ENCODE results near the gene LDHAL6B.
A peak's percentile ranks its signal among the peaks of the same experiment; 100 is the strongest.

The LDHAL6B gene

DNA sequence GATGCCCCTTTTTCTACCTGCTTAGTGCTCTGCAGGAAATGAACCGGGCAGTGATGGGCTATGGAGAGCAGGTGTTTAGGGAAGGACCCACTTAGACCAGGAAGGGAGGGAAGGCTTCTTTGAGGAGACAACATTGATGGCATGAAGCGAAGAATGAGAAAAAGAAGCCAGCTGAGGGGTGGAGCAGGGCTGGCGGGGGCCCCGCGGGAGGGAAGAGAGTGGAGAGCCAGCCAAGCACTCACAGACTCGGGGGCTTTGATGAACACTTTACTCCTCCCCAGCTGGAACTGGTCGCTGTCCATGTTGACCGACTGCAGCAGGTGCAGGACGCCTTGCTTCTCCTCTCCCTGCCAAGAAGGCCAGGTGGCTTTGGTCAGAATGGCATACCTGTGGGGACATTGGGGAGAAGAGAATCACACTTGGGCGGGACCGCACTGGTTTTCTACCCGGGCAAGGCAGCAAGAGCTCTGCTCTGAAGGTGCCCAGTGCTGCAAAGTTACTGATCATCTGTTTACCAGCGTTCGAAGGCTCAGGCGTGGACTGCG, 28.4 kb upstream of the LDHAL6B start:
- peak; percentile 63 for DNase-seq

DNA sequence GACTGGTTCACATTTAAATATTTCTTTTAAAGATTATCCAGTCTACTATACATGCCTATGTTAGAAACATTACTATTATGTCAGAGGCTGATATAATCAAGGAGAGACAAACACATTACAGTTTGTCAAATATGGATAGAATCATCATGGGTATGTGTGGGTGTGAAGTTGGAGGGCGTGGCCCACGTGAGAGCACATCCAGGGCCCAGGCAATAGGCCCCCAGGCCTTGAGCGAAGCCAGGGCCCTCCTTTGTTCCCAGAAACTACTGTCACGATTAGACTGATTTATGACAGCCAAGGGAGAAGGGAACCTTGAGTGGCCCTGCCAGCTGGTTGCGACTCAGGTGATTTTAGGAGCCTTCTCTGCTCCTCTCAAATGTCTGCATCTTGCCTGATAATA, 26.9 kb upstream of the LDHAL6B start:
- DNase-seq, result no peak

DNA sequence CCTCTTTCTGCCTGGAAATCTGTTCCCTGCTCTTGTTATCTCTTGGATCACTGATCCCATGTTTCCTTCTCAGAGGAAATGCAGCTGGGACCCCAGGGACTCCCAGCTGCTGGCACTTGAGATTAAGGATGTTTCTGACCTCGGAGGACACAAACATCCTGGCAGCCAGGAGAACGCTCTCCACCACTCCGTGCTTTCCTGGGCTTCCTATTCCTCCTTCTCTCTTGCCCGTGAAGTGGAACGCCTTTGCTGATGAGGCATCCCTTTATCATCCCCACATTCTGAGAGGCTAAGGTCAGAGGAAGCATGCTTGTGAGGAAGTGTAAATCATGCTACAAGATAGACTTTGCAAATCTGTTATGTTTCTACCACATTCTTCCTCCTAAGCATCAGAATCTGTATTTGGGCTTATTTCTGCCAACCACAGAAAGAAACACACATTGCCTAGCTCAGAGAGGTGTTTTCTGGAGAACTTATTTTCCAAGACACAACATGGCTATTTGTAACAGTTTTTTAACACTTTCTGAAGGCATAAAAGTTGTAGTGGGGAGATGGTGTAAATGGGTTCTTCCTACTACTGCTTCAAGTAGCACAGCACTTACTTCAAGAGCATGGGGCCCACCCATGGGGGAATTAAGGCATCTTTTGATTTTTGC, 25.6 kb upstream of the LDHAL6B start:
- DNase-seq, result no peak

DNA sequence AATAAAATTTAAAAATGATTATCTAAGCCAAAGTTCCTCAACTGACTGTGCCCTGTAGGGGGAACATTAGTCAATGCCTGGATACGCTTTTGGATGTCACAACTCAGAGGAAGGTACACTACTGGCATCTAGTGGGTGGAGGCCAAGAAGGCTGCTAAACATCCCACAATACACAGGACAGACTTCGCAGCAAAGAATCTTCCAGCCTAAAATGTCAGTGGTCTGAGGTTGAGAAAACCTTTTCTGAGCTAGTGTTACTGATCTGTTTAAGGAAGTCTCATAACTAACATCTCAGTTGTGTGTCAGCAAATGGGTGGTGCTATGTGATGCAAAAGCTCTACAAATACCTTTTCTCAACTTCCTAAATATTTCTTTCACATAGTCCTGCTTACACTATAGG, 20.9 kb upstream of the LDHAL6B start:
- no peak for DNase-seq

DNA sequence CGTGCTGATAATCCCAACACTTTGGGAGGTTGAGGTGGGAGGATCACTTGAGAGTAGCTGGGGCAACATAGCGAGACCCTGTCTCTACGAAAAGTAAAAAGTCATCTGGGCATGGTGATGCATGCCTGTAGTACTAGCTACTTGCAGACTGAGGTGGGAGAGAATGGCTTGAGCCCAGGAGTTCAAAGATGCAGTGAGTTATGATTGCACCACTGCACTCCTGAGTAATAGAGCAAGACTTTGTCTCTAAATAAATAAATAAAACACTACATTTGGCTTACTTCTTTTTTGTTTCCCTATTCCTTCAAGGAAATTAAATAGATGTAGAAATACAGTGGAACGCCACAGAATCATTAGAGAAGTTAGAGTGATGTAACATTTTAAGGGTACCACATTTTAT, 20.1 kb upstream of the LDHAL6B start:
- DNase-seq, result no peak

DNA sequence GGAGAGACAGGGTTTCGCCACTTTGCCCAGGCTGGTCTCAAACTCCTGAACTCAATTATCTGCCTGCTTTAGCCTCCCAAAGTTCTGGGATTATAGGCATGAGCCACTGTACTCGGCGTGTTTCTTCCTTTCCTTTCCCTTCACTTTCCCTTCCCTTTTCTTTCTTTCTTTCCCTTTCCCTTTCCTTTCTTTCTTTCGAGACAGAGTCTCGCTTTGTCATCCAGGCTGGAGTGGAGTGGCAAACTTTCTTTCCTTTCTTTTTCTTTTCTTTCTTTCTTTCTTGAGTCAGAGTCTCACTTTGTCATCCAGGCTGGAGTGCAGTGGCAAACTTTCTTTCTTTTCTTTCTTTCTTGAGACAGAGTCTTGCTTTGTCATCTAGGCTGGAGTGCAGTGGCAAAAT, 17.4 kb upstream of the LDHAL6B start:
- DNase-seq, result no peak

DNA sequence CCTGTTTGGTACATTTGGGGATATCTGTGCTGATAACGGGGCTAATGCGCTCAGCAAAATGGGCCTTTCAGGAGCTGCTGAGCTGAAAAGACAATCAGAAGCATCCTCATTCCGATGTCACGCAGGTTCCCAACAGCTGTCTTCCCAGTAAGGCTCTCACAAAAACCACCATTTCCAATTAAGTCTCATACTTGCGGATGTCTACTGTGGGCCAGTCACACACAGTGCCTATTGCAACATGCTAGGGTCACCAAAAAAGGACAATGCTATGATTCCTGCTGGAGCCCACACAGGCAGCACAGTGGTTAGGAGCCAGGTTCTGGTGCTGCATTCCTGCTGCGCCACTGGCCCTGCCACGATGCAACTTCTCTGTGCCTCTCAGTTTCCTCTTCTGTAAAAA, 16.4 kb upstream of the LDHAL6B start:
- no peak for DNase-seq

DNA sequence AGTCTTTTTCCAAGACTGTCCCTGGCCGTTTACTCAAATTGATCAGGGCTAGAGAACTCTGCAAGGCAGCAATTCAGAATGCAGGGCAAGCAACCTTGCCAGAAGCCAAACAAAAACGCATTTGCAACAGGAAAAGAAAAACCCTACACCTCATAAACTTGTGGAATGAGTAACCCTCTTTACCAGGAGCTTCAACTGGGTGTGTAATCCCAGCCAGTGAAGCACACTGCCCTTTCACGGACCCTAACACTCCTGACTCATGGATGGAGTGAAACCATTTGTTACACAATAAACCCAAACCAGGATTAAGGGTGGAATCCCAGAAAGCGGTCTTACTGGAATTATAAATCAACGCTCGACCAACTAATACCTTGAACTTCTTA, 14.8 kb upstream of the LDHAL6B start:
- no peak for DNase-seq

DNA sequence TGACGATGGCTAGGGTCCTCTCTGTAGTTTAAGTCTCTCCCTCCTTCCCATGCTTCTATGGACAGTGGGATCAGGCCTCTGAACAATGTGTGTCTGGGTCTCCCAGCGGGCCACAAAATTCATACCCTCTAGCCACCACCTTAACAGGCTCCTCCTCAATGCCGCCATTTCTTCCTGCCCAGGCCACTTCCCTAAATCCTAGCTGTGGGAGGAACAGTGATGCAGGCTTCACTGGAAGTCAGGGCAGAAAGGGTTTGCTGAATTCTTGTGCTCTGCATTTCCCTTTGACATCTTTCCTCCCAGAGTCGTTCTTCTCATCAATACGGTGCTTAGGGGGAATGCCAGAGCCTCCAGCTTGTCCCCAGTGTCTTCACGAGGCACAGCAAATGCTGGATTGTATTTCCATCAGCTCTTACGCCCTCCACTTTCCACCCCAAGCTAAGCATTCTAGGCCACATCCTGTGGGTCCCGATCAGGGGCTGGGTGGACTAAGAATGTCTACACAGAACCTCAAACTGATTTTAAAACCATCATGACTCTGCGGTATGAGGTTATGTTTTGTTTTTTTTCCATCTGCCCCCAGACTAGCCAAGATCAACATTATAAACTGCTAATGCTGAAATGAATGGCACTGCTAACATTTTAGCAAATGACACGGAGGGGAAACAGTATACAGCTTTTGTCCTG, 11.9 kb upstream of the LDHAL6B start:
- peak; percentile 36 for DNase-seq

DNA sequence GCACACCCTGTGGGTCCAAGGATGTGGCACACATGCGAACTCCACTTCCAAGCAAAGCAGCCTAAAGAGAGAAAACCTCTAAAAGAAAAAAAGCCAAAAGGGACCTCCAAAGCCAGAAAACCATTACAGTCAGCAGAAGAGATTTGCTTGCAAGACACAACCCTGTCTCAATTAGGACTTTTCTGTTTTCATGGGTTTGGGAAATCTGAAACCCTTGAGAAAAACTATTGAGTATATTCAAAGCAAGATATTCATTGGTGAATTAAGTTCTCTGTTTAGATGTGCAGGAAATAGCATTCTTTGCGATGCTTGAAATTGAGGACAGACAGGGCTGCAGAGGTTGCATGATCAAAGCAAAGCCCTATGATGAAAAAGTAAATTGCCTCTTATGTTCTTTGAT, 10.2 kb upstream of the LDHAL6B start:
- no peak for DNase-seq

DNA sequence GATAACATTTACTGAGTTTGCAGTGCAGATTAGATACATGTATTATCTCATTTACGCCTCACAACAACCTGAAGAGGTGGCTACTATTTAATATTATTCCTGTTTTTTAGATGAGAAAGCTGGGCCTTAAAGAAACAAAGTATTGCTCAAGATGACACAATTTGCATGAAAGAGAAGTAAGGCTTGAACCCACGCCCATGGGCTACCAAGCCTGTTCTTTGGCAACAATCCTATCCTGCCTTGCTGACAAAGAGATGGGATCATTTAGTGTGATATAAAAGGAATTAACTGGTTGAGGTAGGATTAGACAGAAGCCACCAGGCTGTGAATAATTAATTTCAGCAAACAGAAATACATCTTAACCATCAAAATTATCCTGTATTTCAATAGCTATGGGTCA, 9.2 kb upstream of the LDHAL6B start:
- DNase-seq, result no peak

DNA sequence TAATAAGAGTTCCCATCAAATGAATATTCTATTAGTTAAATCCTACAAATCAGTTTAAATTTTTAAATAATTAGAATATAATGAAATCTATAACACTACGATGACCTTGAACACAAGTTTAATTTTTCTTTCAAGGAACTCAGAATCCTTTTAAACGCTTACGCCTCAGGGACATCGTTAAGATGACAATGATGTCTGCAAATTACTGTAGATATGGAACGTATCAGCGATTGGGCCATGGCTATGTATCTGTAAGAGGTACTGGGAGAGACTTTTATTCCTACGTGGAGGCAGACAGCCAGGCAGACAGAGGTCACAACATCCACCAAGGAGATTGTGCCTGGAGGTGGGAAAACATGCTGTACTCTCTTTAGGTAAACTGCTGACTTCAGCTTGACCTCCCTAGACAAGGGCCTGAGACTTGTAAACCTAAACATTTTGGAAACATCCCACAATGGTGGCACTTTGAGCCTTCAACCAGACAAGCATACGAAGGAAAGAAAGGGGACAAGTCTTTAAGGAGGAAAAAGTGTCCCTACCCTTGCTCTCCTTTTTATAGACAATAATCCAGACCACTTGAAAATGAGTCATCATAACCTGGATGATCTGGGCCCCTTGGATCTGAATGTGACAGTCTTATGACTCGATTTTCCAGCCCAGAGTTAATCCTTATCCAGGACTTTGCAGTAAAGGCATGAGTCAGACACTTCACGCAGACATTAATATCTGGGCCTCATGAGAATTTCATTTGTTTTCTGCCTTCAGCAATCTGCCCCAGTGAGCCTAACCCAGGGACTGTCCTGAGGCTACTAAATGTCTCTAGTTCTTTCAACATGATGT, 6.8 kb upstream of the LDHAL6B start:
- no peak for DNase-seq

DNA sequence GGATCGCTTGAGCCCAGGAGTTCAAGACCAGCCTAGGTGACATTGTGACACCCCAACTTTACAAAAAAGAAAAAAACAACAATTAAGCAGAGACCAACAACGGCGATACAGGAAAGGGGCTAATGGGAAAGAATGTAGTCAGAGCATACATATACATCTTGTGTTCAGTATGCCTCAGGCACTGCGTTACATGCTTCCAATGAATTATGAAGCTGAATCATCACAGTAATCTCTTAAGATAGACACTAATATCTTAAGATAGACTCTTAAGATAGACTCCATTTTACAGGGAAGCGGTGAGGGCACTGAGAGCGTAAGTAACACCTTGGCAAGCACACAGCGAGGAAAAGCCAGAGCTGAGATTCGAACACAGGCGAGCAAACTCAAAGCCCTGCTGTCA, 6.1 kb upstream of the LDHAL6B start:
- DNase-seq, result no peak

DNA sequence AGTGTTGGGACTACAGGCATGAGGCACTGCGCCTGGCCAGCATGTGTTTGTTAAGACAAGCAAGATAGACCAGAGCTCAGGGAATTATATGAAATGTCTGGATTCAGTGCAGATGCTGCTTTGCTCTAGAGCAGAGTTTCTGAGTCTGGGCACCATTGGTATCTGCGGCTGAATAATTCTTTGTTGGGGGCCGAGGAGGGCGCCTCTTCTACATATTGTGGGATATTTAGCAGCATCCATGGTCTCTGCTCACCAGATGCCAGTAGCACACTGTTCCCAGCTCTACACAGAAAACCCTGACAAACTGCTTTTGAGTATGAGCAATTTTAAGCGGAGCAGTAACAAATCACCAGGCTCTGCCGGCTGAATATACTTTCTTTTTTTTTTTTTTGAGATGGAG, 3.6 kb upstream of the LDHAL6B start:
- DNase-seq, result no peak

DNA sequence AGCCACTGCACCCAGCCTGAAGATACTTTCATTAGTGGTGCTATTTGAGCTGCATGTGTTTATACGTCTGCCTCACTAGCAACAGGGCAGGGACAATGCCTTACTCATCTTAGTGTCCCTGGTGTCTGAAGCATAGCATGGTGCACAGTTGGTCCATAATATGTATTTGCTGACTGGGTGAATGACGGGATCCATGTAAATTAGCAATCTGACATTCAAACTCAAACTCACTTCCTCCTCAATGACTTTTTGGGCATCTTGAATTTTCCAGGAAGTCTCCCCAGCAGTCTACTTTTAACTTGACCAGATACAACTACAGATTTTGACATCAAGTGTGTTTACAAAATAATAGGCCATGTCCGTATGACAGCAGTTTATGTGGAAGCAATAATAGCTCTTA, 3.0 kb upstream of the LDHAL6B start:
- no peak for DNase-seq

DNA sequence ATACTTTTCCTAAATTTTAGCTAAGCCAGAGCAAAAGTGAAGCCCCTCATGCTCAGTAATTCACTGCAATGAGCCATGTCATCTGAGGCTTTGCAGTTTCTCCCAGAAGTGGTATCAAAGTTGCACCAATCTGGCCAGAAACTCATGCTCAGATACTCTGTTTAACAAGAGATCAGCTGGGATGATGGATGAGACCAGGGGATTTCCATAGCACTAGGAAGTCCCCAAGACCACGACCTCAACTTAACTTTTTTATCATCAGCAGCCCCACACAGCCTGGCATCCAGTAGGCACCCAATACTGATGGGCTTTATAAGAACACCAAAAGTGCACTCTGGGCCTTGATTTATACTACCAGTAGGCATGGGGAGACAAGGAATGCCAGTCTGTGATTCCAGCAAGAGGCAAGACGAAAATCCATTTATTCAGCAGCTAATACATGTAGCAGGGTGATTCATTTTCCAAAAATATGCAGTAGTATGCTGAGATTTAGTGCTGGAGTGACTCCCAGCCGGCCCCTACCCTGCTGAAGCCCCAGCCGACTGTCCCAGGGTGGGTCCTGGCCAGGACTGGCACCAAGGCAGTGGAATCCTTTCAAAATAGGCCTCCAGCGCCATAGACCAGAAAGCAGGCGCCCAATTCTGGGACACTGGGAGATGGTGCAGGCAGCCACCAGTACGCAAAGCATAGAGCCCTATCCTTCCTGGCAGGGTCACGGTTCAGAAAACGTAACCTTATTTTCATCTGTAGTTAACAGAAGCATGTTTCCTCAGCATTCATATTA, 612 bp upstream of the LDHAL6B start:
- no peak for DNase-seq

DNA sequence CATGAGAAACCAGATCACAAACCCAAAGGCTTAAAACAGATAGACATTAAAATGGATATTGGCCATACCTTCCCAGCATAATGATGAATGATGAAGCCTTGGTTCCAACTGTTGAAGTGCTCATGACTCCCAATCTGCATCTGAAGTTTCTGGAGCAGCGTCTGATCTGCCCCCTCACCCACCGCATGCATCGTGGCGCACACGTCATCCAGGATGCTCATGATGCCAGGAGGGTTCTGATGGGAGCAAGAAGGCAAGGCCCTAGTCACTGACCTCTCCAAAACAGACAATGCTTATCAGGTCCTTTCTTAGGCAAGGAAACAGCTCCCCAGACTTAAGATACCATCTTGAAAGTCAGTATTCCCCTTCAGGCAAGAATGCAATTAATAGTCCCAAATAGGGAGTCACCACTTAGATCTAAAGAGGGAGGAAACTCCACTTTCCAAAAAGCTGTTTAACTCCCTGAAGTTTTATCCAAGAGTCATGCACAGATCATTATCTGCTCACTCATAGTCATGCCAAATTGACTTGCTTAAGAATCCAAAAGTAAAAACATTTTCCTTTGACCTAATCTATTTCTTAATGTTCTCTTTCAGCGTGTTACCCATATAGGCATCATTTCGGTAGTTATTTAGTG, 2.1 kb downstream of the LDHAL6B start:
- no peak for DNase-seq

DNA sequence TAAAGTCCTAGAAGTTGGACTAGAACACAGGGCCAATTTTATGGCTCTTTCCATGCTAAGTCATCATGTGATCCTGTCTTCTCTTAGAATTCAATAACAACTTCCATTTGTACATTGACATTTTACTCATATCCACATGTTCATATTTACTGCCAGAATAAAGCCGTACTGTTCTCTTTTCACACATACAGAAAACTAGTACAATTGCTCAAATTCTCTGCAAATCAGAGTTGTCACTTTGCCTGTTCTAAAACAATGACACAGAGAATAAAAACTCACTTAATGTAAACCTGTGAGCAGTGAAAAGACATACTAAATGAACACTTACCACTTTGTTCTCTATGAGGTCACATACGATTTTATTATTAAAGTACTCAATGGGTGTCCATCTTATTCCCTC, 3.5 kb downstream of the LDHAL6B start:
- no peak for DNase-seq

DNA sequence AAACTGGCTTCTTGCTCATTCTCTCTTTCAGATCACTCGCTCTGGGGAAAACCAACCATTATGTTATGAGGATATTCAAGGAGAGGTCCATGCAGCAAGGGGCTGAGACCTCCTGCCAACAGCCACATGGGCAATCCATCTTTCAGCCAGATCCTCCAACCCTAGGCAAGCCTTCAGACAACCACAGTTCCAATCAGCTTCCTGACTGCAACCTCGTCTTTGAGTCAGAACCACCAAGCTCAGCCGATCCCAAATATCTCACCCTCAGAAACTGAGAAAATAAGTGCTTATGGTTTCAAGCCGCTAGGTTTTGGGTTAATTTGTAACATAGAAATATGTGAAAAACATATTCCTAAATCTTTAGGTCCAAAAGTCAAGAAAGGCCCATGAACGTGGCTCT, 10.3 kb downstream of the LDHAL6B start:
- no peak for DNase-seq

DNA sequence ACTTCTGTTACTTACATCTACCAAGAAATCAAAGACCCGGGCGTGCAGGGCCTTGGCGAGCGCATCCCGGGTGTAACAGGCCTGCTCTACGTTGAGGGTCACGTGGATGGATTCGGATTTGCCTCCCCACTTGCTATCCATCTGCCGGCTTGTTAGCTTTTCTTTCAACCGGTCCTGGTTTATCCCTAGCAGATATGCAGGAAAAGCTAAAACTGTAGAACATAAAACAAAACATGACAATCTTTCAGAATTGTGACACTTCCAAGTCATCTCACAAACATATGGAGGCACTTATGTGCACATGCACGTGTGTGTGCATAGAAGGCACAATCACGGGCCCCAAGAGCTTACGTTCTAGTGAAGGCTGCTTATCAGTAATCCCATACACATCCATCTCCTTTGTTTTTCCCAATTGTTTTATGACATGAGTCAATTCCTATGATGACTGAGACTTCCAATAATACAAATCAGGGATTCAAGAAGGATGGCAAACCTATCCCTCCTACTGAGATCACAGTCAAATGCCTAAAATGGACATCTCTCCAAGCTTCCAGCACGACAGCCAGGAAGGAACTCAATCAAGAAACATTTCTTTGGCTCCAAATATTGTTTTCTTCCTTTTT, 11.3 kb downstream of the LDHAL6B start:
- DNase-seq, result no peak

DNA sequence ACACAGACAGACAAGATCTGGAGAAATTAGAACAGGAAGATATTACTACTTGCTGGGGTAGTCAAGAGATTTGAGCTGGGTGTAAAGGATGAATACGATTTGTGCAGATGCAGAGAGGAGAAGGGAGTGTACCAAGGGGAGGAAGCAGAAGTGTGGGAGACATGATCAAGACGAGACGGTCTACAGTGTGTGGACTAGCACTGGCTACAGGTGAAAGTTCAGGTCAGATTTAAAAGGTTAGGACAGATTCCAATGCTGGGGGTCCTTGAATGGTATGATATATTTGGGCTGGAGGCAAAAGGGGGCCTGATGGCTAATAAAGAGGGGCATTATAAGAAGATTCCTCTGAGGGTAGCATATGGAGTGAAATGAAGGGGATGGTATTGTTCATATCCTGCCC, 12.1 kb downstream of the LDHAL6B start:
- DNase-seq, result no peak
